Measurements from ENCODE around the gene SAP30.
A peak's percentile ranks its signal among the peaks of the same experiment; 100 is the strongest.

SAP30 gene

GRCh38 chr4:173367946-173368345, 2.8 kb upstream of the SAP30 start:
- DNase-seq: no peak

GRCh38 chr4:173370130-173370476, 651 bp upstream of the SAP30 start:
- peak; percentile 53 to 56 for DNase-seq

GRCh38 chr4:173371292-173372192, 788 bp downstream of the SAP30 start:
- peak; percentile 17 to 34 for DNase-seq

GRCh38 chr4:173374588-173374987, 3.8 kb downstream of the SAP30 start:
- no peak for DNase-seq

GRCh38 chr4:173379929-173380328, 9.2 kb downstream of the SAP30 start:
- no peak for DNase-seq

- no peak for DNase-seq
Measured at GRCh38 chr4:173380987-173381386, 10.2 kb downstream of the SAP30 start.

GRCh38 chr4:173381610-173382009, 10.9 kb downstream of the SAP30 start:
- DNase-seq: no peak

GRCh38 chr4:173382349-173382748, 11.6 kb downstream of the SAP30 start:
- no peak for DNase-seq

GRCh38 chr4:173386751-173387150, 16.0 kb downstream of the SAP30 start:
- DNase-seq: no peak

GRCh38 chr4:173391701-173392100, 20.9 kb downstream of the SAP30 start:
- no peak for DNase-seq

GRCh38 chr4:173397604-173398003, 26.9 kb downstream of the SAP30 start:
- no peak for DNase-seq

- no peak for DNase-seq
Measured at GRCh38 chr4:173398220-173398619, 27.5 kb downstream of the SAP30 start.

- DNase-seq: no peak
Measured at GRCh38 chr4:173398779-173399415, 28.1 kb downstream of the SAP30 start, which contains the start of gene SCRG1. TSS of gene SCRG1 (minus strand) at chr4:173399116. CDS start at chr4:173391414, 7,702 bp downstream.

GRCh38 chr4:173401063-173401462, 30.3 kb downstream of the SAP30 start:
- no peak for DNase-seq

GRCh38 chr4:173403051-173403450, 32.3 kb downstream of the SAP30 start:
- no peak for DNase-seq

GRCh38 chr4:173404296-173404865, 33.6 kb downstream of the SAP30 start:
- DNase-seq: no peak

GRCh38 chr4:173405840-173406606, 35.3 kb downstream of the SAP30 start:
- no peak for DNase-seq

GRCh38 chr4:173410079-173410478, 39.3 kb downstream of the SAP30 start:
- no peak for DNase-seq

GRCh38 chr4:173411106-173411693, 40.4 kb downstream of the SAP30 start:
- DNase-seq: no peak

- DNase-seq: no peak
Measured at GRCh38 chr4:173413036-173413435, 42.3 kb downstream of the SAP30 start.

GRCh38 chr4:173414456-173414855, 43.7 kb downstream of the SAP30 start:
- DNase-seq: no peak

- no peak for DNase-seq
Measured at GRCh38 chr4:173415092-173415491, 44.3 kb downstream of the SAP30 start.

All from activated CD4-positive, alpha-beta T cell treated with anti-CD3 and anti-CD28 coated beads for 4 hours (primary cell).